HG02840 (cell line): Measurements from ENCODE around the gene RFX2.
"Not testable (repeated sequence)": the region's sequence is repeated elsewhere in the genome, so short reads cannot be mapped to it uniquely, and the experiment has no call there.

Source experiments
- ATAC-seq: cut with Tn5 transposase; IDR thresholded peaks from one replicate; pipeline ENCODE4 v1.9.1; 2021; ENCODE audit warnings: mild to moderate bottlenecking, moderate library complexity, moderate number of reproducible peaks; ENCODE audit not compliant: unreplicated experiment, low FRiP score

RFX2 gene

DNA sequence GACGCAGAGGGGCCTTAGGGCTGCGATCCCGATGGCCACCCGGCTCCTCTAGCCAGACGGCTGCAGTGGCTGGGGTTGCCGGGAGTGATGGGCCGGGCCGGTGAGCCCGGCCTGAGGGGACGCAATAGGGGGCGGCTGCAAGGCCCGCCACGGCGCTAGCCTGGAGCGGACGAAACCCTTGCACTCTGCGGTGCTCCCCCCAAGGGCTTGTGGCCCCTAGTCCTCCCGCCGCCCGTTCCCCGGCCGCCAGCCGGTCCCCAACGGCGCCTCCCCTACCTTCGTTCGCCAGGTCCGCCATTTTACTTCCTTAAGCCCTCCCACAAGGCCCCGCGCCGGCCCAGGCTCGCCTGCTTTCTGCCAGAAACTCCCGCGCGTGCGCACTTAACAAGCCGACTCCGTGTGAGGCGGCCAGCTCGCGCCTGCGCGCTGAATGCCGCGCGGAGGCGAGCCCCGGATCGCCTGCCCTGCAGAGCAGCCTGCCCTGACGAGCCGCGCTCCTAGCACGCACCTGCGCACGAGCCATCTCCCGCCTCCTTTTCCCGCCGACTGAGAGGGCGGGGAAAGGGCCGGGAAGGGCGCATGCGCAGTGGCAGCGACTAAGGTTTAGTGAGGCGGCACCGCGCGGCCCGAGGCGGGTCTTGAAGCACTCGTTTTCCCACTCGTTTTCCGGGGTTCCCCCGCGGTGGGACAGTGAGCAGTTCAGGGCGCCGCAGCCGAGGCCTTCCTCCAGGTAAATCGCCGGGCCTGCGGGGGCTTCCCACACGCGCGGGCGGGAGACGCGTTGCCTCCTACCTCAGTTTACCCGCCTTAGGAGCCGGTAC is 132.3 kb downstream of the RFX2 start, which contains the start of gene RANBP3:
Gene RANBP3, minus strand, starts transcription at position 356 of the 821 bp plus-strand sequence. Its CDS starts 58 bp downstream, at position 298.
- ATAC-seq: peak; percentile 90

GRCh38 chr19:5977222-5977784 is 133.0 kb downstream of the RFX2 start:
- no peak for ATAC-seq

DNA sequence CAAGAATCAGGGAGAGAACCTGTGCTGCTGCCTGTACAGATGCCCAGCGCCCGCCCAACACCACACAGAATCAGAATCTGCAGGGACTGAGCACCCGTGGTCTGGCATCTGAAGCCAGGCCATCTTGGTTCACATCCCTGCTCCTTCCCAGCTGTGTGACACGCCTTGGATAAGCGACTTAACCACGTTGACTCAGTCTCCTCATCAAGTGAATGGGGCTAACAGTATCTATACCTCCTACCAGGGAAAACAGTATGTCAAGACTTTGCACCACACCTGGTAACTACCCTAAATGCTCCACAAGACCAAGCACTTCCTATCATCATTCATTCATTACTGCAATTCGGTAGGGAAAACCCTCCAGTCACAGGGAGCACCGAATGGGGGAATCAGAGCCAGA is 133.5 kb downstream of the RFX2 start:
- no peak for ATAC-seq

GRCh38 chr19:5975388-5975728 is 134.9 kb downstream of the RFX2 start:
- ATAC-seq: no peak

- ATAC-seq: no peak
Measured at GRCh38 chr19:5974721-5975387, 135.4 kb downstream of the RFX2 start.

DNA sequence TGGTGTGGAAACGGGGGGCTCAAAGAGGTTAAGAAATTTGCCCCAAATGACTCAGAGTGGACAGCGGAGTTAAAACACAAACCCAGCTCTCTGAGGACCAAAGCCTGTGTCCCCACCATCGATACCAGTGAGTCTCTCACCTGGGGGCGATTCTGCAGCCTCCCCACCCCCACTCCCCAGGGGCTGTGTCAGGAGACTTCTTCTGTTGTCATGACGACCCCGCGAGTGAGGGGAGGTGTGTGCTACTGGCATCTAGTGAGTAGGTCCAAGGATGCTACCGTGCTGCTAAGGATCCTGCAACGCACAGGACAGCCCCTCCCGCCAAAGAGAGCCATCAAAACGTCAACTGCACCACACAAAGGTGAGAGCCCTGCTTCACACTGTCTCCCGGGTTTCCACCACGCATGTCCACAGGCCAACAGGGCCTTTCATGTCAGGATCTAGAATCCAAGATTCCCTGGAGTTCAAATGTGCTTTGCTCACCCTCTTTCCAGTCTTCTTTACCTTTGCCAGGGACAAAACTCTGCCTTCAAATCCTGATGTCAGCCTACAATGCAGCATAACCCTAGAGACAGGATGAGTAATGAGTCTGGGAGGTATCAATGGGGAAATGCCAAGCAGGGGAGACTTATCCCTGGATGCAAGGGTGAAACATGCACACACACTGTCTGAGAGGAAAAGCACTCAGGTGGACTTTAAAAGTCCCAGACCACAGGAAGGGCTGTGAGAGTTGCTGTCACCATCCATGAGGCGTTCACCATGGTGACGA is 136.2 kb downstream of the RFX2 start:
- ATAC-seq: no peak

DNA sequence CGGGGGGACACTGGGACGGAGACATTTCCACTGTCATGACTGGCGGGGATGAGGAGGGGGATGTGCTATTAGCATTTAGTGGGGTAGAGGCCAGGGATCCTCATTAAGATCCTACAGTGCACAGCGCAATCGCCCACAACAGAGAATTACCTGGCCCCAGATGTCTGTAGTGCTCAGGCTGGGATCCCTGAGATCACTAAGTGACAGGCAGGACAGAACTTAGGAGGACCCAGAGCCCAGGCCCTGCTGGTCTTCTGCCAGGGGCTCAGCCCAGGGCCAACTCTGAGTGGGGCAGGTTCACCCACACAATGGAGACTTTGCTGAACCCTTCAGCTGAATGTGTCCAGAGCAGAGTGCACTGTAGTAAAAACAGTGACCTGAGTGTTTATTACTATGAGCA is 136.9 kb downstream of the RFX2 start:
- ATAC-seq: no peak

- no peak for ATAC-seq
Measured at GRCh38 chr19:5972355-5972731, 138.0 kb downstream of the RFX2 start.

- ATAC-seq: no peak
Measured at GRCh38 chr19:5971714-5972354, 138.5 kb downstream of the RFX2 start.

DNA sequence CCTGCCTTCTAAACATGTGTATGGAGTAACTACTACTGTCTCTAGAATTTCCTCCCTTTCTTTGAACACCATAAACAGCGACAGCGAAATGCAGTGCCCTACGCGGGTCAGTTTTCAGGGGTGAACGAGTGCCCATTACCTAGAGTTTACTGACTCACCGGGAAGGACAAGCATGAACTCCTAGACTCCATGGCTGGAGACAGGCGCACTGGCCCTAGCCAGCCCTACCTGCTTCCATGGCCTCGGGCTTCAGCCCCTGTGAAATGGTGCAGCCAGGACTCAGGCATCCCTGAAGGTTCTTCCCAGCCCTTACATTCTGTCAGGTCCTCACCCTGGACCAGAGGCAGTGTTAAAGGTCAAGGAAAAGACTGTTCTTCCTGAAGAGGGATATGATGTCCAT is 140.8 kb downstream of the RFX2 start:
- ATAC-seq: no peak

DNA sequence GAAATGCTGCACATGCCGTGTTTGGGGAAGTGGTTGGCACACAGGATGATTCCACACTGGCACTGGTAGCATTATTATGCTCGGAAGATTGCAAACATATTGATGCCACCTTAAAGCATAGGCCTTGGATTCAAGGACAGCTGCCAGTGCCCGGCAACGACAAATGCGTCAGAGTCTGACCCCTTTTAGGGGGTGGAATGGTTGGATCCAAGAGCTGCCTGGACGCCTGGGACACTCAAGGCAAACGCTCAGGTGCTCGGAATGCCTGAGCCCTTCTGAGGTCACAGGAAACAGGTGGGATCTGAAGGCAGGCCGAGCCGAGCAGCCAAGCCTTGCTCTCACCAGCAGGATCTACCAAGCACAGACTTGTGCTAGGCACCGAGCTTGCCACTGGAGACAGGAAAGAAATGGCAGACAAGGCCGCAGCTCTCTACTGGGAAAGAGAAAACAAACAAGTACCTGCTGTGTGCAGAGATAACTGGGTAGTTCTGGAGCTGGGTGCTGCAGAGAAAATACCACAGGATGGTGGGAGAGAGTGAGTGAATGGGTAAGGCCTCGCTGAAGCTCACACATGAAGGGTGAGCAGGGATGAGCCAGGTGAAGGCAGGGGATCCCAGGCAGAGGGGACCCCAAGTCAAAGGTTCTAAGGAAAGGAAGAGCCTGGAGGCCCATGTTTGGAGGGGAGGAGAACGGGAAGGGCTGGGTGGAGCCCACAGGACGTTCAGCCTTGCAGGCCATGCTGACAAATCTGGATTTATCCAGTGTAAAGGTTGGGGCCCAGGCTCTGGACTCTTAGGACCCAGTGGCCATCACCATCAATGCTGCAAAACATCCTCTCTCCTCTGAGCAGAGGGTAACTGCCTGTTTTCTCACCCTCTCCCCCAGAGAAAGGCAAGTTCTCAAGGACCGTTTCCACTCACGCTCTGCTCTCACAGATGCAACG is 141.6 kb downstream of the RFX2 start:
- no peak for ATAC-seq

DNA sequence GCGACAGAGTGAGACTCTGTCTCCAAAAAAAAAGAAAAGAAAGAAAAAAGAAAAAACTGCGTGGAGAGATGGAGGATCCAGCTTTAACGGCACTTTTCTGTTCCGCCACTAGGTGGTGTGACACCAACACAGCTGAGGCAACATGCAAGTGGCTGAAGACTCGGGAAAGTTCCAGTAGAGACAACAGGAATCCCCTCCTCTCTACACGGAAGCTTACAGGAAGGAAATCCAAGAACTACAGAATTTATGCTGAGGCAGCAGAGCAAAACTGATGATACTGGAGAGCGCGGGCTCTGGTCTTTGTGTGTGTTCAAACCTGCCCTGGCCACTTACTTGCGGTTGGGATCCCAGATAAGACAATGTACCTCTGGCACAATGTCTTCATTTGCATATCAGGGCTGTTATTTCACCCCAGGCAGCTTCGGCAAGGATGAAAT is 142.3 kb downstream of the RFX2 start:
- no peak for ATAC-seq

DNA sequence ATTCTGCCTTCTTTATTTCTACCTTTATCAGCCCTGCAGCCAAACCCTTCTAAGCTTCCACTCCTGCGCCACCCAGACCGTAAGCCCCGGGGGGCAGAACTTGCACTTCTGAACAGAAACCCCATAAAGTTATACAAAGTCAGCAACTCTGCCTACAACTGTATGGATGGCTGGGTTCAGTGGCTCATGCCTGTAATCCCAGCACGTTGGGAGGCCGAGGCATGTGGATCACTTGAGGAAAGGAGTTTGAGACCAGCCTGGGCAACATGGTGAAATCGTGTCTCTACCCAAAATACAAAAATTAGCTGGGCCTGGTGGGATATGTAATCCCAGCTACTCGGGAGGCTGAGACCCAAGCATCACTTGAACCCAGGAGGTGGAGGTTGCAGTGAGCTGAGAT is 142.7 kb downstream of the RFX2 start:
- ATAC-seq: no peak

DNA sequence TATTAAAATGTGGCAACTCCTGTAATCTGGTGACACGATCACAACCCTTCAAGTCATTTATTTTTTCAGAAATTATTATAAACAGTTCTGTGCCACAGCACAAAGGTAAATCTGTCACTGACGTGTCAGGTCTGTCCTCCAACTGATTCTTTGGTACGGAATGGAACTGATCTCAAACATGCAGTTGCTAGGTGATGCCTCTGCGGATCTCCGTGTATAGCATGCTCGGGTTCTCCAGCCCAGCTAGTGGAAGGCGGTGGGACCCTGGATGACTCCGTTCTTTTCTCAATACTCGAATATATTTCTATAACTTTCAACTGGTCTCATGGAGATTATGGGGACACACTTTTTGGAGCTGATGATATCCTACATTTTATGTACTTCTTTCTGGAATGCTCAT is 143.4 kb downstream of the RFX2 start:
- no peak for ATAC-seq

GRCh38 chr19:5966215-5966614 is 144.1 kb downstream of the RFX2 start:
- no peak for ATAC-seq

DNA sequence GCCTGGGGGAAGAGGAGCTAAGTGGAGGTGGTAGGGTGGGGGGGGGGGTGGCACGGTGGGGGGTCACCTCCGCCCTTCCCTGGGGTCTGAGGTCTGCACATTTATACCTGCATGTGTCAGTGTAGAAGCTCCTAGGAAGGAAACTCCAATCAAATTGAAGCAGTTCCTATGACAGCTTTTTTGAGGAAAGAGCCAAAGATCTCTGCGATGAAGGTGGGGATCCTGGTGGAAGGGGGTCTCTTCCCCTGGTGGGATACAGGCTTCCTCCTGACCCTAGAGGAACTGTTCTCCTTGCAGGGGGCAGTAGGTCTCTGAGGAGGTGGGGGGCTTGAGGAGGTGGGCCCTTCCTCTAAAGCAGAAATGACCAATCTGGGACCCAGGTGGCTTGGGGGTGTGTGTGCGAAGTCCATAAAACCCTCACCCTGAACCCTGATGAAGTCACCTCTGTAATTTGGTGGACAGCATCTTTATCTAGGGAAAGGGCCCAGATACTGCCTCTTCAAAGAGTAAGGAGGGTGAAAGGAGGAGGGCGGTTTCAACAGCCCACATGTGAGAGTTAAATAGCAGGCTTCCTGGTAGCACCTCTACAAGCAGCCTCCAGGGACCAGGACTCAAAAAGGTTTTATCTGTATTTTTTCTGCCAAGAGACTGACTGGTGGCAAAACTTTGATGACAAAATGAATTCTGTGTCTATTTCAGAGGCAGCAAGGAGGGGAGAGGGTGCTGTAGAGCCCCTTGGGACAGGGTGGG is 145.3 kb downstream of the RFX2 start:
- no peak for ATAC-seq

DNA sequence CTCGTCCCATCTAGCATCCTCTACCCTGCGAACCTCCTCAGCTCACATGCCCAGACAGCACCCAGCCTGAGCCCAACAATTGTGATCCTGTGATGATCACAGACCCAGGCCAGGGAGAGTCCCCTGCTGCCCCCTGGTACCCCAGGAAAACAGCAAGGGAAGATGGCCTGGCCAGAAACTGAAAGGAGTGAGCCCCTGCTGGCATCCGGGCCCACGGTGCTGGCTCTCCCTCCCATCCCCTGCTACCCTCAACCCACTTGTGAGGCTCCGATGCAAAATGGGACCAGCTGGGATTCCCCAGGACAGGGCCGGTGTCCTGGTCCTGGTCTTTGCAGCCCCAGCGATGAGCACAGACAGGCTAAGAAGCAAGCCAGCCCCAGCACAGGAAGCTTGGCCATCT is 146.4 kb downstream of the RFX2 start:
- no peak for ATAC-seq

DNA sequence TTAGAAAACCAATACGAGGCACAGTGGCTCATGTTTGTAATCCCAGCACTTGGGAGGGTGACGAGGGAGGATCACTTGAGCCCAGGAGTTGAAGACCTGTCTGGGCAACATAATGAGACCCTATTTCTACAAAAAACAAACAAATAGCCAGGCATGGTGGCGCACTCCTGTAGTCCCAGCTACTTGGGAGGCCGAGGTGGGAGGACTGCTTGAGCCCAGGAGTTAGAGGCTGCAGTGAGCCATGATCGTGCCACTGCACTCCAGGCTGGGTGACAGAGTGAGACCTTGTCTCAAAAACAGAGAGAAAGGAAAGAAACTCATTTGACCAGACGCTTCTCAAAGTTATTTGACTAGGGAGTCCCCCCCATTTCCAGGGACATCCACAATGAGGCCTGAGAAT is 147.0 kb downstream of the RFX2 start:
- ATAC-seq: not testable (repeated sequence)
